WI38 (cell line): ENCODE results near the gene XRCC5.

Source experiments
- H3K4me3 ChIP-seq: 2 replicates; pipeline ENCODE4 v1.5.1; 2011; ENCODE audit warnings: low read depth, mild to moderate bottlenecking, control low read depth, low read length
- TF ChIP-seq, protein P1 (sequence below): IDR thresholded peaks from 2 replicates; pipeline ENCODE4 v1.5.1; 2012; ENCODE audit warnings: low read depth, mild to moderate bottlenecking, control low read depth, low read length

The XRCC5 gene

DNA sequence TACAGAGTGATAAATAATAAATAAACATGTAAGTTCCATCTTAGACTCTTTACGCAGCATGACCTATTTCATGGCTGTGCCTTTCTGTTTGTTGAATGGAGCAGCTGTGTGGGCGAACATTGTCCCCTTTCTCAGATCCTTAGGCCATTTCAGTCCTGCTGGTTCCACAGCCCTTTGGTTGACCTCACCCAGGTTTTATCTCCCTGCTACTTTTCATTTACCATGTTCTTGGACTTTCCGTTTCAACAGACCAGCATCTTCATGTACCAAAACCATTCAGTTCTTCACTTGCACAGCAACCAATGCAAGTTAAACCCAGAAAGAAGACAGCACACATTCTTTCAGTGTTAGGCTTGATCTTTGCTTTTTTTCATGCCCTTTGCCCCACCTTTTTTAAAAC, 83.8 kb downstream of the XRCC5 start:
- no peak overlapping the region for H3K4me3 ChIP-seq
- TF ChIP-seq, protein P1, sequence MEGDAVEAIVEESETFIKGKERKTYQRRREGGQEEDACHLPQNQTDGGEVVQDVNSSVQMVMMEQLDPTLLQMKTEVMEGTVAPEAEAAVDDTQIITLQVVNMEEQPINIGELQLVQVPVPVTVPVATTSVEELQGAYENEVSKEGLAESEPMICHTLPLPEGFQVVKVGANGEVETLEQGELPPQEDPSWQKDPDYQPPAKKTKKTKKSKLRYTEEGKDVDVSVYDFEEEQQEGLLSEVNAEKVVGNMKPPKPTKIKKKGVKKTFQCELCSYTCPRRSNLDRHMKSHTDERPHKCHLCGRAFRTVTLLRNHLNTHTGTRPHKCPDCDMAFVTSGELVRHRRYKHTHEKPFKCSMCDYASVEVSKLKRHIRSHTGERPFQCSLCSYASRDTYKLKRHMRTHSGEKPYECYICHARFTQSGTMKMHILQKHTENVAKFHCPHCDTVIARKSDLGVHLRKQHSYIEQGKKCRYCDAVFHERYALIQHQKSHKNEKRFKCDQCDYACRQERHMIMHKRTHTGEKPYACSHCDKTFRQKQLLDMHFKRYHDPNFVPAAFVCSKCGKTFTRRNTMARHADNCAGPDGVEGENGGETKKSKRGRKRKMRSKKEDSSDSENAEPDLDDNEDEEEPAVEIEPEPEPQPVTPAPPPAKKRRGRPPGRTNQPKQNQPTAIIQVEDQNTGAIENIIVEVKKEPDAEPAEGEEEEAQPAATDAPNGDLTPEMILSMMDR: no peak

DNA sequence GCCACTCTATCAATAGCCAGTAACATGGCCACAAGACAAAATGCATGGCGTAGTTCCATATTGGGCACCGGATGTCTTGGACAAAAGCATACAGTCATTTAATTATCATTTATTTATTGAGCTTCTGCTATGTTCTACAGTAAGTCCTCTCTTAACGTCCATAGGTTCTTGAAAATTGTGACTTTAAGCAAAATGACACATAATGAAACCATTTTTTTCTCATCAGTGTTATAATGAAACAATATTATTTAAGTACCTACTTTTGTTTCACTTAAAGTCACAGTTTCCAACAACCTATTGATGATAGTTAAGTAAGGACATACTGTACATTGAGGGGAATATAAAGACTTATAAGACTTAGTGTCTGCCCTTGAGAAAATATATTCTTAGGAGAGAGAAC, 84.9 kb downstream of the XRCC5 start:
- no peak overlapping the region for H3K4me3 ChIP-seq
- TF ChIP-seq, protein P1: no peak

DNA sequence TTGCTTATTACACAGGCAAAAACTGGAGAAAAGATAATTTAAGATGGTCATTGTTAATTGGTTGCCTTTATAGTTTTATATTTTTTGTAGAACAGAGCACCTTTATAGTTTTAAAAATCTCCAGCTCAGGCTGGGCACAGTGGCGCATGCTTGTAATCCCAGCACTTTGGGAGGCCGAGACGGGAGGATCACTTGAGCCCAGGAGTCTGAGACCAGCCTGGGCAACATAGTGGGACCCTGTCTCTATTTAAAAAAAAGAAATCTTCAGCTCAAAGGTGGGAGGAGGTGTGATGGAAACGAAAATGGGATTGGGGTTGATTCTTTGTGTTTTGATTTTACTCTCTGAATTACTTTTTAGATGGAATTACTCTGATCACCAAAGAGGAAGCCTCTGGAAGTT, 85.4 kb downstream of the XRCC5 start:
- H3K4me3 ChIP-seq: no peak overlapping the region
- TF ChIP-seq, protein P1: no peak

DNA sequence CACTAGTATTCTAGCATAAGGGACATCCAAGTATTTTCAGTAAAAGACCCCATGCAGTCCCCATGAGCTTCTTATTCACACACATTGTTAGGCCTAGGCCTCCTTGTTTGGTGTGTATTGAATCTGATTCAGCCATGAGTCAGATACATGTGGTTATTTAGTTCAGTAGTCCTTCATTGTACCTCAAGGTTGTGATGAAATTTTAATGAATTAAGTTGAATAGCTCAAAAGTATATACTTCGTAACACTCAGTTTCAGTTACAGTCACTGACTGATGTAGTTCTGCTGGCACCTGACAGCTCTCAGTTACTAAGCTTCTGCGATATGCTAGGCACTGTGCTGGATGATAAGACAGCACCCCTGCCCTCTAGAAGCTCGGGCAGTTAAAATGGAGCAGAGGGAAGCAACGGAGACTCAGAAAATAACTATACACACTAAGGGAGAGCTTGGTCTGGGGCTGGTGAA, 86.4 kb downstream of the XRCC5 start:
- no peak overlapping the region for H3K4me3 ChIP-seq
- TF ChIP-seq, protein P1: no peak

DNA sequence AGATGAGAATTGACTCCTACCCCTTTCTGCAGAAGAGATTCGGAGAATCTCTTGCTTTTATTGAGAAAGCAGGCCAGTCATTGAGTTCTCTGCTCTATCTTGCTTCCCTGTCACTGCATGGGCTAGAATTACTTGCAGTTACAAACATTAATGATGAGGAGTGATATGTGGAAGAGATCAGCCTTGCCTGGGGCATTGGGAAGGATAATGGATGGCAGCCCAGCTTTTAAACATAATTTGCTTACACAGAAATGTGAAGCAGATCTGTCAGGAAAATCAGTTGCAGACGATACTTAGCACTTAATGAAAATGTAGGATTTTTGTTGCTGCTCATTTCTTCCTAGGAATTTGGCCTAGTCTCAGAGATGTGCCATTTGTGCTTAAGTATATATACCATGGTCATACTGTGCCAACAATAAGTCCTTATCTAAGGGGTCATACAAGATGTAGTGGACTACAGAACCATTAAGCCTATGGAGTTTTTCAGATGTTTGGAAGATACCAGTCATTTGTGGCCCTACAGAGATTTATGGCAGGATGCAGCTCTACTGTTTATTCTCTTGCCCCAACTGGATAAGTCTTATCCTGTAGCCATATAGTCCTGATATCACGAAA, 92.7 kb downstream of the XRCC5 start:
- H3K4me3 ChIP-seq: no peak overlapping the region
- TF ChIP-seq, protein P1: no peak

DNA sequence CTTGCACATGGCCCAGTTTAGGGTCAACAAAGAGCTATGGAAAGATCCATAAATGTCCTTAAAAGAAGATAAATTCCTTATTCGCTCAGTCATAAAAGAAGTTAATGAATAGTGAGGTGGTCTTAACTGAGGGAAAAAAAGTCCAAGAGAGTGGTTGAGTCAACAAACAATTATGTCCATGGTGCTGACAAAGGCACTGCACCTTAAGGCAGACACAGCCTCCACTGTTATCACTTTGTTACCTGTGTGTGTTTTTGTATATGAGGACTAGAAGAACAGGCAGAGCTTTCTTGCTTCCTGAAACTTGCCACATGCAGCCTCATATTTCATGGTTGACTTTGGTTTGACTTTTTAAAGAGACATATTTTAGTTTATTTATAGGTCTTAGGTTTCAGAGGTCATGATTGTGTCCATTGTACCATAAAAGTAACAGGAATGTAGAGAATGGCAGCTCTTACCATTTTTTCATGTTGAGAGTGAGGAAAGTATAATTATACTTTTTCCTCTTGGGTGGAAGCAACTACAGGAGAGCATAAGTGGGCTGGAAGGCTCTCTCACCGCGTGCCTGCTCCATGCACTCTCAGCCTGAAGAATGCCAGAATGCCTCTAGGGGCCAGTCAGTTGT, 93.6 kb downstream of the XRCC5 start:
- TF ChIP-seq, protein P1: no peak

DNA sequence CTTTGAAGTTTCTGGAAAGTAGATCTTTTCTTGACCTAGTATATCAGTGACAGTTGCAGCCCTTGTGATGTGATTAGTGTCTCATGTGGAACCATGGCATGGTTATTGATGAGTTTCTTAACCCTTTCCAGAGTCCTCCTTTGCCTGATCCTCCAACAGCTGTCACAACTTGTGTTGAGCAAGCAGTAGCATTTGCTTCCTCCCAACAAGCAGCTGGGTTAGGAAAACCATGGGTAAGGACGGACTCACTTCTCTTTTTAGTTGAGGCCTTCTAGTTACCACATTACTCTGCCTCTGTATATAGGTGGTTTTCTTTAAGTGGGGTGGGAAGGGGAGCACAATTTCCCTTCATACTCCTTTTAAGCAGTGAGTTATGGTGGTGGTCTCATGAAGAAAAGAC, 96.3 kb downstream of the XRCC5 start:
- TF ChIP-seq, protein P1: no peak
- H3K4me3 ChIP-seq: no peak overlapping the region

More for the DNA sequence above, 93.6 kb downstream of the XRCC5 start:
- no peak overlapping the region for H3K4me3 ChIP-seq
